Cardiac muscle cell (in vitro differentiated cells and primary cell): Measurements from ENCODE around the gene PI4K2A. TPM values are rescaled to one million over a fixed set of nuclear protein-coding genes. Genes with fewer than 3 reads are reported as not detected.

Source experiments
- DNase-seq, 2 donors: peaks; one replicate each; pipeline versions ENCODE4 v3.0.0 to v3.0.0-alpha.2; 2010 to 2017; ENCODE audit warnings: low read depth in 1 of 2, low spot score in 1 of 2
- H3K27ac ChIP-seq: fragments of 200-600 bp; sonication (generic); 2 replicates; pipeline ENCODE4 v1.5.1; 2016
- H3K27me3 ChIP-seq: fragments of 200-600 bp; sonication (generic); 2 replicates; pipeline ENCODE4 v1.6.0; 2016; ENCODE audit warnings: control low read depth
- H3K36me3 ChIP-seq: fragments of 200-600 bp; sonication (generic); 2 replicates; pipeline ENCODE4 v1.5.1; 2016; ENCODE audit warnings: control low read depth
- H3K4me1 ChIP-seq: fragments of 200-600 bp; sonication (generic); 2 replicates; pipeline ENCODE4 v1.8.1; 2017; ENCODE audit warnings: low read depth, mild to moderate bottlenecking, mixed run types
- H3K4me3 ChIP-seq: fragments of 200-600 bp; sonication (generic); 2 replicates; pipeline ENCODE4 v1.5.1; 2016; ENCODE audit warnings: mild to moderate bottlenecking
- H3K9me3 ChIP-seq: fragments of 200-600 bp; sonication (generic); 2 replicates; pipeline ENCODE4 v1.5.1; 2017; ENCODE audit warnings: low read depth, mild to moderate bottlenecking, control low read depth
- CTCF ChIP-seq: IDR thresholded peaks from 2 replicates; pipeline ENCODE4 v1.5.1; 2012; ENCODE audit warnings: low read depth, mild to moderate bottlenecking, low read length
- polyA plus RNA-seq: library from polyadenylated mRNA; unstranded; fragments of >200 nt; fragmentation: Nextera tagmentation; extraction: Ambion mirVana; gene quantifications from 2 replicates; pipeline ENCODE4 v1.2.1, GENCODE V29; 2016
- total RNA-seq: library from RNA; depleted of rRNA; stranded (reverse); fragments of >200 nt; gene quantifications from 2 replicates; pipeline ENCODE4 v1.2.3, GENCODE V29; 2016

The PI4K2A gene
- total and polyA plus RNA-seq, 2 experiments from 2014 or later = 19.7 to 20.1 TPM

GRCh38 chr10:97708167-97708566 lies 67.7 kb downstream of the PI4K2A start:
- H3K27ac ChIP-seq = peak overlapping the region; percentile 98
- no peaks in the 10 kb centered on the region for H3K36me3 ChIP-seq
- H3K4me3 ChIP-seq = no peak overlapping the region
- no peaks in the 10 kb centered on the region for H3K9me3 ChIP-seq
- no peak for DNase-seq
- TF ChIP-seq CTCF = no peak
- H3K27me3 ChIP-seq = no peaks in the 10 kb centered on the region
- H3K4me1 ChIP-seq = peaks cover 10% of the 10 kb centered on the region

- DNase-seq = peak; percentile 88 to 89
- peak; percentile 80 for TF ChIP-seq CTCF
- Histone ChIP-seq H3K27ac (peak overlapping the region; percentile 98), H3K27me3 (no peaks in the 10 kb centered on the region), H3K4me1 (peaks cover 11% of the 10 kb centered on the region), H3K4me3 (no peak overlapping the region), H3K36me3 (no peaks in the 10 kb centered on the region), H3K9me3 (no peaks in the 10 kb centered on the region)
Measured at GRCh38 chr10:97708976-97709946, 68.8 kb downstream of the PI4K2A start.

GRCh38 chr10:97711640-97712572 lies 71.4 kb downstream of the PI4K2A start:
- Histone ChIP-seq H3K27ac (no peak overlapping the region), H3K4me1 (peaks cover 11% of the 10 kb centered on the region), H3K36me3 (no peaks in the 10 kb centered on the region), H3K9me3 (no peaks in the 10 kb centered on the region), H3K27me3 (no peaks in the 10 kb centered on the region), H3K4me3 (no peak overlapping the region)
- no peak for TF ChIP-seq CTCF
- DNase-seq = no peak

- Histone ChIP-seq H3K9me3 (no peaks in the 10 kb centered on the region), H3K4me3 (peak within 1 kb of the TSS; percentile 37), H3K4me1 (peaks cover 11% of the 10 kb centered on the region), H3K27ac (peak within 1 kb of the TSS; percentile 63), H3K36me3 (no peaks in the 10 kb centered on the region), H3K27me3 (no peaks in the 10 kb centered on the region)
- no peak for TF ChIP-seq CTCF
- DNase-seq = peak; percentile 55 to 91
Measured at GRCh38 chr10:97713339-97713825, 72.9 kb downstream of the PI4K2A start, which contains the start of gene MARVELD1. Gene MARVELD1, plus strand, starts transcription at chr10:97713730. Its CDS starts 147 bp downstream, at chr10:97713877.

GRCh38 chr10:97713826-97714400 lies 73.4 kb downstream of the PI4K2A start:
- Histone ChIP-seq H3K4me1 (peaks cover 11% of the 10 kb centered on the region), H3K9me3 (no peaks in the 10 kb centered on the region), H3K36me3 (no peaks in the 10 kb centered on the region), H3K27me3 (no peaks in the 10 kb centered on the region), H3K27ac (peak overlapping the region; percentile 63), H3K4me3 (peak overlapping the region; percentile 37)
- peak; percentile 36 for TF ChIP-seq CTCF
- DNase-seq = peak; percentile 75
